ENCODE results near the gene ZNF827. TPM values are rescaled to one million over a fixed set of nuclear protein-coding genes. Genes with fewer than 3 reads are reported as not detected.

ZNF827 gene
- polyA plus RNA-seq, 1 donor from 2014 or later = 12.1 TPM

Small RNA genes lying within 50 kb of the gene (small RNA-seq; reads per million reads assigned to genes)
- gene RF00019 = 0 to 1.2 (median 0) reads per million in 3 experiments

Other genes with a start within 250 kb of the ZNF827 start
- 111 and 123 TPM in 2 replicates for gene LSM6, start 236.9 kb upstream of the ZNF827 start, polyA plus RNA-seq

Data from neural cell (in vitro differentiated cells).